Hematopoietic multipotent progenitor cell treated with erythropoietin and hydrocortisone succinate and interleukin-3 and kit ligand, for 6 days (in vitro differentiated cells): ENCODE data around the gene KLK13.

ENCODE experiments used
- DNase-seq: peaks from one replicate; pipeline ENCODE4 v3.0.0-alpha.2; 2015

KLK13 gene

GRCh38 chr19:51018745-51019543, 45.9 kb downstream of the KLK13 start:
- DNase-seq = peak; percentile 6

- DNase-seq = peak; percentile 77
Observed at GRCh38 chr19:51016798-51017683, 47.9 kb downstream of the KLK13 start.

- no peak for DNase-seq
Observed at GRCh38 chr19:51015691-51016267, 49.1 kb downstream of the KLK13 start.

- no peak for DNase-seq
Observed at GRCh38 chr19:51014242-51014641, 50.6 kb downstream of the KLK13 start.

GRCh38 chr19:51012661-51013190, 52.2 kb downstream of the KLK13 start:
- DNase-seq = no peak

- no peak for DNase-seq
Observed at GRCh38 chr19:51010066-51010795, 54.7 kb downstream of the KLK13 start.

- no peak for DNase-seq
Observed at GRCh38 chr19:51009061-51009891, 55.6 kb downstream of the KLK13 start.

GRCh38 chr19:51007488-51007887, 57.4 kb downstream of the KLK13 start:
- DNase-seq = no peak

- DNase-seq = no peak
Observed at GRCh38 chr19:51006406-51006805, 58.5 kb downstream of the KLK13 start.
